GM23338 (cell line): ENCODE data around the gene SLC22A3. TPM values are rescaled to one million over a fixed set of nuclear protein-coding genes. Genes with fewer than 3 reads are reported as not detected.

Experiments
- ATAC-seq: fragments of 200-7000 bp; cut with Tn5 transposase; 3 replicates; pipeline ENCODE4 v1.9.1; 2020
- DNase-seq: peaks from one replicate; pipeline ENCODE4 v3.0.0-alpha.2; 2015; ENCODE audit warnings: low spot score
- H2AFZ ChIP-seq: fragments of 200-600 bp; sonication (generic); 2 replicates; pipeline ENCODE4 v1.8.0; 2016; ENCODE audit warnings: antibody characterized with exemption, mild to moderate bottlenecking, moderate library complexity
- H3F3A ChIP-seq: fragments of 200-600 bp; sonication (generic); replicated peaks from 2 replicates; pipeline ENCODE4 v1.8.0; 2017; ENCODE audit warnings: antibody characterized with exemption, mixed run types, low read depth
- H3K27ac ChIP-seq: fragments of 200-600 bp; sonication (generic); 2 replicates; pipeline ENCODE4 v1.6.1; 2016; ENCODE audit warnings: low read depth
- H3K27me3 ChIP-seq: fragments of 200-600 bp; sonication (generic); 2 replicates; pipeline ENCODE4 v1.8.0; 2016; ENCODE audit warnings: mild to moderate bottlenecking, mixed run types, moderate library complexity; ENCODE audit not compliant: insufficient read depth
- H3K36me3 ChIP-seq: fragments of 200-600 bp; sonication (generic); 2 replicates; pipeline ENCODE4 v1.8.0; 2016; ENCODE audit warnings: mild to moderate bottlenecking; ENCODE audit not compliant: insufficient read depth
- H3K4me1 ChIP-seq: fragments of 200-600 bp; sonication (generic); 2 replicates; pipeline ENCODE4 v1.8.0; 2016; ENCODE audit warnings: mild to moderate bottlenecking, moderate library complexity; ENCODE audit not compliant: insufficient read depth
- H3K4me2 ChIP-seq: fragments of 200-600 bp; sonication (generic); 2 replicates; pipeline ENCODE4 v1.7.1; 2017; ENCODE audit warnings: mixed run types
- H3K4me3 ChIP-seq: fragments of 200-600 bp; sonication (generic); 2 replicates; pipeline ENCODE4 v1.6.1; 2016; ENCODE audit warnings: mixed run types
- H3K79me2 ChIP-seq: fragments of 200-600 bp; sonication (generic); replicated peaks from 2 replicates; pipeline ENCODE4 v1.8.0; 2017; ENCODE audit warnings: mild to moderate bottlenecking; ENCODE audit not compliant: insufficient read depth
- H3K9me2 ChIP-seq: fragments of 200-600 bp; sonication (generic); 2 replicates; pipeline ENCODE4 v1.8.0; 2017; ENCODE audit not compliant: insufficient read depth
- H4K20me1 ChIP-seq: fragments of 200-600 bp; sonication (generic); replicated peaks from 2 replicates; pipeline ENCODE4 v1.8.0; 2017; ENCODE audit warnings: mild to moderate bottlenecking; ENCODE audit not compliant: insufficient read depth
- H3K27ac Mint-ChIP-seq: 2 replicates; pipeline ENCODE4 v1.8.0; 2020; ENCODE audit warnings: inconsistent platforms, mild to moderate bottlenecking, moderate library complexity, mixed read lengths
- H3K27me3 Mint-ChIP-seq: 3 replicates; pipeline ENCODE4 v1.8.0; 2022; ENCODE audit warnings: low read depth, mild to moderate bottlenecking, moderate library complexity, mixed read lengths, inconsistent platforms; ENCODE audit not compliant: insufficient read depth, poor library complexity
- H3K36me3 Mint-ChIP-seq: 3 replicates; pipeline ENCODE4 v1.8.0; 2021; ENCODE audit warnings: low read depth, mild to moderate bottlenecking, inconsistent platforms, moderate library complexity, mixed read lengths
- H3K4me1 Mint-ChIP-seq: 3 replicates; pipeline ENCODE4 v1.8.0; 2020; ENCODE audit warnings: mild to moderate bottlenecking, inconsistent platforms, mixed read lengths
- H3K4me3 Mint-ChIP-seq: 3 replicates; pipeline ENCODE4 v1.8.0; 2021; ENCODE audit warnings: moderate library complexity, mild to moderate bottlenecking, inconsistent platforms, mixed read lengths
- H3K9me3 Mint-ChIP-seq: 3 replicates; pipeline ENCODE4 v1.8.0; 2020; ENCODE audit warnings: moderate library complexity, mild to moderate bottlenecking, inconsistent platforms, mixed read lengths
- EZH2 ChIP-seq: fragments of 200-600 bp; sonication (generic); IDR thresholded peaks from one replicate; pipeline ENCODE4 v1.8.0; 2017; ENCODE audit warnings: antibody characterized with exemption, mild to moderate bottlenecking, low read depth; ENCODE audit not compliant: unreplicated experiment
- EZH2phosphoT487 ChIP-seq: fragments of 200-600 bp; sonication (generic); IDR thresholded peaks from one replicate; pipeline ENCODE4 v1.8.1; 2018; ENCODE audit warnings: antibody characterized with exemption; ENCODE audit not compliant: unreplicated experiment
- JUNB ChIP-seq: IDR thresholded peaks from one replicate; pipeline ENCODE4 v1.6.1; 2016; ENCODE audit warnings: antibody characterized with exemption; ENCODE audit not compliant: unreplicated experiment
- NANOG ChIP-seq: IDR thresholded peaks from 2 replicates; pipeline ENCODE4 v1.6.1; 2016; ENCODE audit warnings: antibody characterized with exemption, borderline replicate concordance
- STAT1 ChIP-seq: IDR thresholded peaks from one replicate; pipeline ENCODE4 v1.6.1; 2016; ENCODE audit warnings: antibody characterized with exemption; ENCODE audit not compliant: unreplicated experiment
- ZNF114 ChIP-seq: fragments of 250-450 bp; sonication (Bioruptor Pico); IDR thresholded peaks from 2 replicates; pipeline ENCODE4 v1.5.0; 2020; ENCODE audit warnings: mild to moderate bottlenecking, moderate library complexity
- polyA plus RNA-seq: library from polyadenylated mRNA; unstranded; fragments of >200 nt; fragmentation: Nextera tagmentation; extraction: Ambion mirVana; gene quantifications from 2 replicates; pipeline ENCODE4 v1.2.1, GENCODE V29; 2016
- total RNA-seq: library from RNA; depleted of rRNA; stranded (reverse); fragments of >200 nt; shearing (Covaris generic); gene quantifications from 2 replicates; pipeline ENCODE4 v1.2.3, GENCODE V29; 2014
- TF ChIP-seq, protein P1 (sequence below): IDR thresholded peaks from one replicate; pipeline ENCODE4 v1.6.1; 2018; ENCODE audit warnings: antibody characterized with exemption; ENCODE audit not compliant: unreplicated experiment
- TF ChIP-seq, protein P2 (sequence below): IDR thresholded peaks from 2 replicates; pipeline ENCODE4 v1.6.1; 2016; ENCODE audit warnings: antibody characterized with exemption
- TF ChIP-seq, protein P3 (sequence below): fragments of 250-450 bp; sonication (Bioruptor Pico); IDR thresholded peaks from 2 replicates; pipeline ENCODE4 v1.5.0; 2020; ENCODE audit warnings: mild to moderate bottlenecking, moderate library complexity

SLC22A3 gene
- total and polyA plus RNA-seq, 2 experiments from 2014 or later: 0.78 to 3.2 TPM

DNA sequence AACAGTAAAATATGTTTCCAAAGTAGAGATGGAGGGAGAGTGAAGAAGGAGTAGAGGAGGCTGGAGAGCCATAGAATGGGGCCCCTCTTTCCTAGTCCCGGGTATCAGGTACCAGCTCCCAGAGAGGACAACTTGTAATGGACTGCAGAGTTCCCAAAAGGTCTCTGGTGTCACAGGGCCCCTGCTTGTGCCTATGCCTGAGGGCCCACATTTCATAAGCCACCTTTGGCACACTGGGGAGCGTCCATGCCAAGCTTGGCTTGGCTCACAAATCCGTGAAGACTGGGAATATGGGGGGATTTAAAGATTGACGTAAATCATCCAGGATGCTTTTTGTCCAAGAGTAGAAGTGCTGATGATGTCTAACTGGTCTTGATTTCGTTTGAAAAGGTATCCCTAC, 16.4 kb upstream of the SLC22A3 start (continued):
- TF ChIP-seq EZH2phosphoT487: no peak
- TF ChIP-seq NANOG: no peak
- TF ChIP-seq, protein P1, sequence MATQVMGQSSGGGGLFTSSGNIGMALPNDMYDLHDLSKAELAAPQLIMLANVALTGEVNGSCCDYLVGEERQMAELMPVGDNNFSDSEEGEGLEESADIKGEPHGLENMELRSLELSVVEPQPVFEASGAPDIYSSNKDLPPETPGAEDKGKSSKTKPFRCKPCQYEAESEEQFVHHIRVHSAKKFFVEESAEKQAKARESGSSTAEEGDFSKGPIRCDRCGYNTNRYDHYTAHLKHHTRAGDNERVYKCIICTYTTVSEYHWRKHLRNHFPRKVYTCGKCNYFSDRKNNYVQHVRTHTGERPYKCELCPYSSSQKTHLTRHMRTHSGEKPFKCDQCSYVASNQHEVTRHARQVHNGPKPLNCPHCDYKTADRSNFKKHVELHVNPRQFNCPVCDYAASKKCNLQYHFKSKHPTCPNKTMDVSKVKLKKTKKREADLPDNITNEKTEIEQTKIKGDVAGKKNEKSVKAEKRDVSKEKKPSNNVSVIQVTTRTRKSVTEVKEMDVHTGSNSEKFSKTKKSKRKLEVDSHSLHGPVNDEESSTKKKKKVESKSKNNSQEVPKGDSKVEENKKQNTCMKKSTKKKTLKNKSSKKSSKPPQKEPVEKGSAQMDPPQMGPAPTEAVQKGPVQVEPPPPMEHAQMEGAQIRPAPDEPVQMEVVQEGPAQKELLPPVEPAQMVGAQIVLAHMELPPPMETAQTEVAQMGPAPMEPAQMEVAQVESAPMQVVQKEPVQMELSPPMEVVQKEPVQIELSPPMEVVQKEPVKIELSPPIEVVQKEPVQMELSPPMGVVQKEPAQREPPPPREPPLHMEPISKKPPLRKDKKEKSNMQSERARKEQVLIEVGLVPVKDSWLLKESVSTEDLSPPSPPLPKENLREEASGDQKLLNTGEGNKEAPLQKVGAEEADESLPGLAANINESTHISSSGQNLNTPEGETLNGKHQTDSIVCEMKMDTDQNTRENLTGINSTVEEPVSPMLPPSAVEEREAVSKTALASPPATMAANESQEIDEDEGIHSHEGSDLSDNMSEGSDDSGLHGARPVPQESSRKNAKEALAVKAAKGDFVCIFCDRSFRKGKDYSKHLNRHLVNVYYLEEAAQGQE: no peak
- no peak for TF ChIP-seq JUNB
- TF ChIP-seq, protein P2, sequence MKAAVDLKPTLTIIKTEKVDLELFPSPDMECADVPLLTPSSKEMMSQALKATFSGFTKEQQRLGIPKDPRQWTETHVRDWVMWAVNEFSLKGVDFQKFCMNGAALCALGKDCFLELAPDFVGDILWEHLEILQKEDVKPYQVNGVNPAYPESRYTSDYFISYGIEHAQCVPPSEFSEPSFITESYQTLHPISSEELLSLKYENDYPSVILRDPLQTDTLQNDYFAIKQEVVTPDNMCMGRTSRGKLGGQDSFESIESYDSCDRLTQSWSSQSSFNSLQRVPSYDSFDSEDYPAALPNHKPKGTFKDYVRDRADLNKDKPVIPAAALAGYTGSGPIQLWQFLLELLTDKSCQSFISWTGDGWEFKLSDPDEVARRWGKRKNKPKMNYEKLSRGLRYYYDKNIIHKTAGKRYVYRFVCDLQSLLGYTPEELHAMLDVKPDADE: no peak

DNA sequence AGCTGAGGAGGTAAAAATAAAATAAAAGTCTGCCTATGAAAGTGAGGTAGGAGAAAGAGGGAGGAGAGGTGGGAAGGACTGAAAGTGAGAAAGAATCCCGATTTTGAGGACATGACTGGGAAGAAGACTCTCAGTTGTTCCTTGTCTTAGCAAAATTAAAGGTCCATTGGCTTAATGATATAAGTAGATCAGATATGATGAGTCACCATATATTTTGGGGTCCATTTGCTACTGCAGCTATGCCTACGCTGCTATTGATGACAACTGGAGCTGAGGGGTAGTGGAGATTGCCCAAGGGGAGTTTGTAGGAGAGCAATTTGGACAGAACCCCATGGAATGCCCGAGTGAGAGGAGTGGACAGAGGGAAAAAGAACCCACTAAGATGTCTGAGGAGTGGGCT, 15.1 kb upstream of the SLC22A3 start:
- H3K27me3 Mint-ChIP-seq: peaks cover 8% of the 10 kb centered on the region
- H3F3A ChIP-seq: no peaks in the 10 kb centered on the region
- no peak overlapping the region for H3K4me3 ChIP-seq
- no peak overlapping the region for H3K27ac ChIP-seq
- peaks cover 19% of the 10 kb centered on the region; the same call in 1 of the 2 replicates for H3K9me2 ChIP-seq
- H3K4me3 Mint-ChIP-seq: no peak overlapping the region
- H3K4me1 ChIP-seq: no peaks in the 10 kb centered on the region
- no peaks in the 10 kb centered on the region for H3K79me2 ChIP-seq
- no peak overlapping the region for H3K4me2 ChIP-seq
- no peaks in the 10 kb centered on the region for H3K27me3 ChIP-seq
- no peak for DNase-seq
- peaks cover 4% of the 10 kb centered on the region; the same call in 2 of the 3 replicates for H3K4me1 Mint-ChIP-seq
- ATAC-seq: no peak
- no peaks in the 10 kb centered on the region for H4K20me1 ChIP-seq
- no peaks in the 10 kb centered on the region for H3K9me3 Mint-ChIP-seq
- no peak overlapping the region for H3K27ac Mint-ChIP-seq
- H2AFZ ChIP-seq: no peak overlapping the region
- no peaks in the 10 kb centered on the region for H3K36me3 Mint-ChIP-seq
- no peaks in the 10 kb centered on the region for H3K36me3 ChIP-seq
- TF ChIP-seq NANOG (no peak), EZH2phosphoT487 (no peak), EZH2 (no peak), STAT1 (no peak), ZNF114 (no peak), JUNB (no peak)
- TF ChIP-seq, protein P1: no peak
- TF ChIP-seq, protein P2: no peak
- TF ChIP-seq, protein P3, sequence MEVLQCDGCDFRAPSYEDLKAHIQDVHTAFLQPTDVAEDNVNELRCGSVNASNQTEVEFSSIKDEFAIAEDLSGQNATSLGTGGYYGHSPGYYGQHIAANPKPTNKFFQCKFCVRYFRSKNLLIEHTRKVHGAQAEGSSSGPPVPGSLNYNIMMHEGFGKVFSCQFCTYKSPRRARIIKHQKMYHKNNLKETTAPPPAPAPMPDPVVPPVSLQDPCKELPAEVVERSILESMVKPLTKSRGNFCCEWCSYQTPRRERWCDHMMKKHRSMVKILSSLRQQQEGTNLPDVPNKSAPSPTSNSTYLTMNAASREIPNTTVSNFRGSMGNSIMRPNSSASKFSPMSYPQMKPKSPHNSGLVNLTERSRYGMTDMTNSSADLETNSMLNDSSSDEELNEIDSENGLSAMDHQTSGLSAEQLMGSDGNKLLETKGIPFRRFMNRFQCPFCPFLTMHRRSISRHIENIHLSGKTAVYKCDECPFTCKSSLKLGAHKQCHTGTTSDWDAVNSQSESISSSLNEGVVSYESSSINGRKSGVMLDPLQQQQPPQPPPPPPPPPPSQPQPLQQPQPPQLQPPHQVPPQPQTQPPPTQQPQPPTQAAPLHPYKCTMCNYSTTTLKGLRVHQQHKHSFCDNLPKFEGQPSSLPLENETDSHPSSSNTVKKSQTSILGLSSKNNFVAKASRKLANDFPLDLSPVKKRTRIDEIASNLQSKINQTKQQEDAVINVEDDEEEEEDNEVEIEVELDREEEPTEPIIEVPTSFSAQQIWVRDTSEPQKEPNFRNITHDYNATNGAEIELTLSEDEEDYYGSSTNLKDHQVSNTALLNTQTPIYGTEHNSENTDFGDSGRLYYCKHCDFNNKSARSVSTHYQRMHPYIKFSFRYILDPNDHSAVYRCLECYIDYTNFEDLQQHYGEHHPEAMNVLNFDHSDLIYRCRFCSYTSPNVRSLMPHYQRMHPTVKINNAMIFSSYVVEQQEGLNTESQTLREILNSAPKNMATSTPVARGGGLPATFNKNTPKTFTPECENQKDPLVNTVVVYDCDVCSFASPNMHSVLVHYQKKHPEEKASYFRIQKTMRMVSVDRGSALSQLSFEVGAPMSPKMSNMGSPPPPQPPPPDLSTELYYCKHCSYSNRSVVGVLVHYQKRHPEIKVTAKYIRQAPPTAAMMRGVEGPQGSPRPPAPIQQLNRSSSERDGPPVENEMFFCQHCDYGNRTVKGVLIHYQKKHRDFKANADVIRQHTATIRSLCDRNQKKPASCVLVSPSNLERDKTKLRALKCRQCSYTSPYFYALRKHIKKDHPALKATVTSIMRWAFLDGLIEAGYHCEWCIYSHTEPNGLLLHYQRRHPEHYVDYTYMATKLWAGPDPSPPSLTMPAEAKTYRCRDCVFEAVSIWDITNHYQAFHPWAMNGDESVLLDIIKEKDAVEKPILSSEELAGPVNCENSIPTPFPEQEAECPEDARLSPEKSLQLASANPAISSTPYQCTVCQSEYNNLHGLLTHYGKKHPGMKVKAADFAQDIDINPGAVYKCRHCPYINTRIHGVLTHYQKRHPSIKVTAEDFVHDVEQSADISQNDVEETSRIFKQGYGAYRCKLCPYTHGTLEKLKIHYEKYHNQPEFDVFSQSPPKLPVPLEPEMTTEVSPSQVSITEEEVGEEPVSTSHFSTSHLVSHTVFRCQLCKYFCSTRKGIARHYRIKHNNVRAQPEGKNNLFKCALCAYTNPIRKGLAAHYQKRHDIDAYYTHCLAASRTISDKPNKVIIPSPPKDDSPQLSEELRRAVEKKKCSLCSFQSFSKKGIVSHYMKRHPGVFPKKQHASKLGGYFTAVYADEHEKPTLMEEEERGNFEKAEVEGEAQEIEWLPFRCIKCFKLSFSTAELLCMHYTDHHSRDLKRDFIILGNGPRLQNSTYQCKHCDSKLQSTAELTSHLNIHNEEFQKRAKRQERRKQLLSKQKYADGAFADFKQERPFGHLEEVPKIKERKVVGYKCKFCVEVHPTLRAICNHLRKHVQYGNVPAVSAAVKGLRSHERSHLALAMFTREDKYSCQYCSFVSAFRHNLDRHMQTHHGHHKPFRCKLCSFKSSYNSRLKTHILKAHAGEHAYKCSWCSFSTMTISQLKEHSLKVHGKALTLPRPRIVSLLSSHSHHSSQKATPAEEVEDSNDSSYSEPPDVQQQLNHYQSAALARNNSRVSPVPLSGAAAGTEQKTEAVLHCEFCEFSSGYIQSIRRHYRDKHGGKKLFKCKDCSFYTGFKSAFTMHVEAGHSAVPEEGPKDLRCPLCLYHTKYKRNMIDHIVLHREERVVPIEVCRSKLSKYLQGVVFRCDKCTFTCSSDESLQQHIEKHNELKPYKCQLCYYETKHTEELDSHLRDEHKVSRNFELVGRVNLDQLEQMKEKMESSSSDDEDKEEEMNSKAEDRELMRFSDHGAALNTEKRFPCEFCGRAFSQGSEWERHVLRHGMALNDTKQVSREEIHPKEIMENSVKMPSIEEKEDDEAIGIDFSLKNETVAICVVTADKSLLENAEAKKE (CRISPR knock-in tag): no peak
